ENCODE results near the gene ARMS2.

ARMS2 gene

DNA sequence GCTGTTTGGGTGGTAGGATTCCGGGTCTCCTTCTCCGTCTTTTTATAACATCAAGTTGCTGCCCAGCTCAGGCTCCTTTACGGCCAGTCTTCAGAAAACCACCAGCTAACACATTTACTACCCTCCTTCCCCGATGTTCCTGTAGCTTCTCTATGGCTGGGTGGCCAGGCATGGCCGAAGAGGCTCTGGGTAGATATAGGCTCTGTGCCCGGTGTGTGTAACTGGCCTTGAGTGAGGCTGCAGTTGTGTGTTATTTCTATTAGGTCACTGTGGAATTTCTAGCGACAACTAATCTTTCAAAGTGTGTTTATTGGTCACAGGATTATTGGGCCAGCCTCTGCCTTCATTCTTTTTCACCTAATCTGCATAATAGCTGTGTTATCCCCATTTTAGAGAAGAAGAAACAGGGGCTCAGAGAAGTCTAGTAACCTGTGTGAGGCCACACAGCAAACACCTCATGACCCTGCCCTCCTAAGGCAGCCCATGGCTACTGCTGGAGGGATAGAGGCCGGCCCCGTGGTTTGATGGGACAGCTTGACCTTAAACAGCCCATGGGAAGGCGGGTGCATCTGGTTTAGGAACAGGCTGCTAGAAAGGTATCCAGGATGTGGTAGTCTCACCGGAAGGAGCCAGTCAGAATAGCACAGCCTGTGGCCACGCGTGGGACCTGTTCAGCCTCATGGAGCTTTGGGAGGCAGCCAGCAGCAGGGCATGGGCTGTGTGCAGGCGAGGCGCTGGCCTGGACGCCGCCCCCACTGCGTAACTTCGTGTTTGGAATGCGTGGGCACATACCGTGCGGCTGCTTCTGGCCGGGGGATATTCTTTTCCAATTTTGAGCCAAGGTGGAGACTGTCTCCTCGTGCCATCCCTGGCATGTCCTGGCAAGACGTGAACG is 36.6 kb downstream of the ARMS2 start:
- no peak for DNase-seq (ENCODE audit: insufficient read length, low spot score)
- no peak for FAIRE-seq

DNA sequence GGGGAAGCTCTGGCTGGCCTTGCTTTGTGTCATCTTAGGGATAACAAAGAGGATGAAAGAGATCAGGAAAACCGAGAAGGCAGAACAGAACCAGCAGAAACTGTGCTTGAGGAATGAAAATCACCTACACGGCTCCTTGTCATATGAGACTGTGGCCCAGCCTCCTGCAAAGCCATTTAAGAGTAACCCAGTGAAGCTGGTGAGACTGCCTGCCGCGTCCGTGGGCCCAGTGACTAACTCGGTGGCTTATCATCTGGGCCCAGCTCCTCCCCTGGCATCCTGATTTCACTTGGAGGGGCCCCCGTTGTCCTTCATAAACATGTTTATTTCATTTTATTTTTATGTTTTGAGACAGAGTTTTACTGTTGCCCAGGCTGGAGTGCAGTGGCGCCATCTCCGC is 37.6 kb downstream of the ARMS2 start:
- FAIRE-seq: no peak
- TF ChIP-seq POU2F2 (IDR thresholded peaks at IDR 0.05; ENCODE audit: low read depth, low read length): no peak
- no peak for TF ChIP-seq TAF1 (IDR thresholded peaks at IDR 0.05; ENCODE audit: low read depth, low read length)
- no peak for TF ChIP-seq POLR2AphosphoS5 (IDR thresholded peaks at IDR 0.05; ENCODE audit: low read depth, low read length)
- no peak for DNase-seq (ENCODE audit: insufficient read length, low spot score)

More for the DNA sequence above, 36.6 kb downstream of the ARMS2 start:
- TF ChIP-seq POU2F2 (IDR thresholded peaks at IDR 0.05; ENCODE audit: low read depth, low read length) (no peak), SPI1 (IDR thresholded peaks at IDR 0.05; ENCODE audit: low read depth, low read length) (no peak), PAX5 (IDR thresholded peaks at IDR 0.05; ENCODE audit: insufficient read depth, low read length, severe bottlenecking) (no peak), TAF1 (IDR thresholded peaks at IDR 0.05; ENCODE audit: low read depth, low read length) (no peak), POLR2AphosphoS5 (IDR thresholded peaks at IDR 0.05; ENCODE audit: low read depth, low read length) (no peak), POLR2A (IDR thresholded peaks at IDR 0.05; ENCODE audit: low read depth, low read length) (no peak)

GRCh38 chr10:122492999-122493481 is 38.6 kb downstream of the ARMS2 start:
- DNase-seq (ENCODE audit: insufficient read length, low spot score): no peak
- no peak for FAIRE-seq
- TF ChIP-seq TAF1 (IDR thresholded peaks at IDR 0.05; ENCODE audit: low read depth, low read length) (no peak), SPI1 (IDR thresholded peaks at IDR 0.05; ENCODE audit: low read depth, low read length) (no peak), POLR2A (IDR thresholded peaks at IDR 0.05; ENCODE audit: low read depth, low read length) (no peak), PAX5 (IDR thresholded peaks at IDR 0.05; ENCODE audit: insufficient read depth, low read length, severe bottlenecking) (no peak)

- TF ChIP-seq PAX5 (IDR thresholded peaks at IDR 0.05; ENCODE audit: insufficient read depth, low read length, severe bottlenecking): no peak
- no peak for TF ChIP-seq TAF1 (IDR thresholded peaks at IDR 0.05; ENCODE audit: low read depth, low read length)
- no peak for TF ChIP-seq POLR2A (IDR thresholded peaks at IDR 0.05; ENCODE audit: low read depth, low read length)
- no peak for TF ChIP-seq POLR2AphosphoS5 (IDR thresholded peaks at IDR 0.05; ENCODE audit: low read depth, low read length)
- TF ChIP-seq POU2F2 (IDR thresholded peaks at IDR 0.05; ENCODE audit: low read depth, low read length): no peak
- TF ChIP-seq SPI1 (IDR thresholded peaks at IDR 0.05; ENCODE audit: low read depth, low read length): no peak
- FAIRE-seq: no peak
- DNase-seq (ENCODE audit: insufficient read length, low spot score): no peak
Observed at GRCh38 chr10:122493761-122494160, 39.3 kb downstream of the ARMS2 start.

DNA sequence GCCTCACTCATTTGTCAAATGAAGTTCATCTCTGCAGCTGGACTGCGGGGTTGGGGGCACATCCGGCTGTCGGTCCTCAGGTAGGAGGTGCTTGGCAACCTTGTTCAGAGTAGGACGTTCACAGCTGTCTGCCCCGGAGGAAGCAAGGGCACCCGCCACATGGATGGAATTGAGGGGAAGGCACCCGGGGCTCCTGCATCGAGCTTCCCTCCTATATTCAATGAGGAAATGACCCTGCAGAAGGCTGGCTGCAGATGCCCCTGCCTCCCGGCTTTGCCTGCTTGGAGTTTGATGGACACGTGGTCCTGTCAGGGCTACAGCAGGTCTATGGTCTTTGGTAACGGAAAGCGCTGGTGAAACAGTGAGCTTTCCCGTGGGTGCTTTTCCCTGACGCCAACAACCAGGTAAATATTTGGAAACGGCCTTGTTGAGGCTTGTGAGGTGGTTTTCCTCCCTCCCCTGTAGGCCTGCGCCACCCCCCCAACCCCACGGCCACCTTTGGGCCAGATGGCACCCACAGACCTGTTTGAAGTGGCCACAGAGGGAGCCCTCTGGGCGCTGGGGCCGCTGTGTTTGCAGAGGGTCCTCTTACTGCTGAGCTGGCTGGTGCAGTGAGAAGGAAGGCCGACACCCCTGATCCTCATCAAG is 39.8 kb downstream of the ARMS2 start:
- FAIRE-seq: no peak

DNA sequence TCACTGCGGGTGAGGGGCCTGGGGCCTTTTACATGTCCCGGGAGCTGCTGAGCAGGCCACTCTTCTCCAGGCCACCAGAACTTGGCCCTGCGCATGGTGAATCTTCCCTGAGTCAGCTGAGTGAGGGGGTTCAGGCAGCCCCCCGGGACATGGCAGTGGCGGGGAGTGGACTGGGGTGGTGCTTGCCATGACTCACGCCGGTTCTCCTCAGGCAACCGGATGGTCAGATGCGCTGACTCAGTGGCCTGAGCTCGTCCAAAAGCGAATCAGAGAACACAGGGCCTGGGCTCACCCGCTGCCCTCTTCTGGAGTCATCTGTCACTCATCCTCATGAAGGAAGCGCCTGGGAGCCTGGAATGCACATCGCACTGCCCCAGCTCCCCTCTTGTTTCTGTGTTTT is 40.4 kb downstream of the ARMS2 start:
- TF ChIP-seq PAX5 (IDR thresholded peaks at IDR 0.05; ENCODE audit: insufficient read depth, low read length, severe bottlenecking): no peak
- FAIRE-seq (no peak), DNase-seq (ENCODE audit: insufficient read length, low spot score) (no peak)

More for the DNA sequence above, 39.8 kb downstream of the ARMS2 start:
- TF ChIP-seq POU2F2 (IDR thresholded peaks at IDR 0.05; ENCODE audit: low read depth, low read length) (no peak), PAX5 (IDR thresholded peaks at IDR 0.05; ENCODE audit: insufficient read depth, low read length, severe bottlenecking) (no peak), TAF1 (IDR thresholded peaks at IDR 0.05; ENCODE audit: low read depth, low read length) (no peak), POLR2AphosphoS5 (IDR thresholded peaks at IDR 0.05; ENCODE audit: low read depth, low read length) (no peak), POLR2A (IDR thresholded peaks at IDR 0.05; ENCODE audit: low read depth, low read length) (no peak), SPI1 (IDR thresholded peaks at IDR 0.05; ENCODE audit: low read depth, low read length) (no peak)
- no peak for DNase-seq (ENCODE audit: insufficient read length, low spot score)

GRCh38 chr10:122495406-122496340 is 41.2 kb downstream of the ARMS2 start:
- TF ChIP-seq PAX5 (IDR thresholded peaks at IDR 0.05; ENCODE audit: insufficient read depth, low read length, severe bottlenecking) (no peak), SPI1 (IDR thresholded peaks at IDR 0.05; ENCODE audit: low read depth, low read length) (no peak), POLR2A (IDR thresholded peaks at IDR 0.05; ENCODE audit: low read depth, low read length) (no peak), TAF1 (IDR thresholded peaks at IDR 0.05; ENCODE audit: low read depth, low read length) (no peak), POU2F2 (IDR thresholded peaks at IDR 0.05; ENCODE audit: low read depth, low read length) (no peak), POLR2AphosphoS5 (IDR thresholded peaks at IDR 0.05; ENCODE audit: low read depth, low read length) (no peak)
- FAIRE-seq (no peak), DNase-seq (ENCODE audit: insufficient read length, low spot score) (no peak)

DNA sequence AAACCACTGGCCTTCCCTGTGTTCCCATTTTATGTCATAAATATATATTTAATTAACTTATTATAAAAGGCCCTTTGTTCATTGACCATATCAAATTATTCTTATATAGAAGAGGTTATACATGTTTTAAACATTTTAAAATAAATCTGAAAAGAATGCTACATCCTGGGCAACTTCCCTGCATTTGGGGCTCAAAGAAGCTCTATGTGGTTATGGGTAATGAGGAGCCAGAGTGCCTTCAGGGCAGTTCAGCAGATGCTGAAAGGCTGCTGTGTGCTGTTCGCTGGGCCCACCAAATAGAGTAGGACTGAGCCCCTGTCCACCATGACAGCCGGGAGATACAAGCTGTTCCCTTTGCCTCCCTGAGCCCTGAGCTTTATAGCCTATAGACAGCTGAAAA is 42.8 kb downstream of the ARMS2 start:
- TF ChIP-seq SPI1 (IDR thresholded peaks at IDR 0.05; ENCODE audit: low read depth, low read length): no peak
- TF ChIP-seq POLR2A (IDR thresholded peaks at IDR 0.05; ENCODE audit: low read depth, low read length): no peak
- no peak for TF ChIP-seq POLR2AphosphoS5 (IDR thresholded peaks at IDR 0.05; ENCODE audit: low read depth, low read length)
- no peak for TF ChIP-seq TAF1 (IDR thresholded peaks at IDR 0.05; ENCODE audit: low read depth, low read length)
- no peak for TF ChIP-seq PAX5 (IDR thresholded peaks at IDR 0.05; ENCODE audit: insufficient read depth, low read length, severe bottlenecking)
- no peak for TF ChIP-seq POU2F2 (IDR thresholded peaks at IDR 0.05; ENCODE audit: low read depth, low read length)
- DNase-seq (ENCODE audit: insufficient read length, low spot score) (no peak), FAIRE-seq (no peak)

GRCh38 chr10:122498521-122498920 is 44.1 kb downstream of the ARMS2 start:
- DNase-seq (ENCODE audit: insufficient read length, low spot score): no peak
- TF ChIP-seq POU2F2 (IDR thresholded peaks at IDR 0.05; ENCODE audit: low read depth, low read length): no peak
- no peak for FAIRE-seq
